Activated CD4-positive, CD25-positive, alpha-beta regulatory T cell treated with anti-CD3 and anti-CD28 coated beads, Interleukin-2, amount 50 U/mL, for 72 hours (primary cell): ENCODE measurements around the gene TRIM54.
"Not testable (repeated sequence)": the region's sequence is repeated elsewhere in the genome, so short reads cannot be mapped to it uniquely, and the experiment has no call there.

Experiments used
- DNase-seq: peaks from one replicate; pipeline ENCODE4 v3.0.0; 2021

Gene TRIM54

DNA sequence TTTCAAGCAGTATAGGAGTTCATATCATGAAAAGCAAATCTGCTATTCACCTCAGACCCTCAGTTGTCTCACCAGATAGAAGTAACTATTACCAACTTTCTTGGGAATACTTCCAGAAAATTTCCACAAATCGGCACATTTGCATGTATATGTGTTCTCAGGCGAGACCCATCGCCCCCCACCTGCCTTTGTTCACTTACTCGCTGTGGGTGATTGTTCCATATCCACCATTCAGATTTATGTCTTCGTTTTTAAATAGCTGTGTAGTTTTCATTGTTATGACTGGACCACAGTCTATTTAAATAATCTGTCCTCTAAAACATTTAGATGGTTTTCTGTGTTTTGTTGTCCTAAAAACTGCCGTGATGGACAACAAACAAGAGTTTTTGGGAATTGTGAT, 3.3 kb downstream of the TRIM54 start:
- DNase-seq, result no peak

DNA sequence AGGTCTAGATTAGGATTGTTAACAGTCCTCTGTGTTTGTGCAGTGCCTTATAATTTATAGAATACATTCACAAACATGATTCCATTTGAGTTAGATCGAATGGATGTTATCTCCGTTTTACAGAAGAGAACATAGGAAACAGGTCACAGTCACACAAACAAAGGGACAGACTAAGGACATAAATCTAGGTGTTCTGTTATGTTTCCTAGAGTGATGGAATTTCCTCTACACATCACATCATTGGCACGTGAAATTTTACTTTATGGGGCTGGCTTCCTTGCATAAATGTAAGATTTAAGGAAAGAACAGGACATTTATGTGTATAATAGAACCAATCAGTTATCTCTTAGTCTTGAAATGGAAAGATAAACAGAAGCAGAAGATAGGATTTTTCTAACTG, 6.4 kb downstream of the TRIM54 start:
- DNase-seq, result no peak

DNA sequence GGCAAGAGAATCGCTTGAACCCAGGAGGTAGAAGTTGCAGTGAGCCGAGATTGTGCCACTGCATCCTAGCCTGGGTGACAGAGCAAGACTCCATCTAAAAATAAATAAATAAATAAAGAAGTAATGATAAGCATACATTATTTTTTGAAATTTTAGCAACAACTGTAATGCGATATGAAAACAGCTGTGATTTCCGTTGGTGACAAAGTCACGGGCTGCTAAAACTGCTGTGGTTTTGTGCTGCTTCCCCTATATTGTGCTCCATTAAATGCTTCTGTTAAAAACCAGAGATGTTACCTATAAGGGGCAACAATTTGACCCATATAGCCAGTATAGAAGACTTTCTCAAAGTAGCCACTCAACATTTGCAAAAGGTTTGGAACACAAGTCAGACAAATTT, 8.3 kb downstream of the TRIM54 start:
- no peak for DNase-seq

DNA sequence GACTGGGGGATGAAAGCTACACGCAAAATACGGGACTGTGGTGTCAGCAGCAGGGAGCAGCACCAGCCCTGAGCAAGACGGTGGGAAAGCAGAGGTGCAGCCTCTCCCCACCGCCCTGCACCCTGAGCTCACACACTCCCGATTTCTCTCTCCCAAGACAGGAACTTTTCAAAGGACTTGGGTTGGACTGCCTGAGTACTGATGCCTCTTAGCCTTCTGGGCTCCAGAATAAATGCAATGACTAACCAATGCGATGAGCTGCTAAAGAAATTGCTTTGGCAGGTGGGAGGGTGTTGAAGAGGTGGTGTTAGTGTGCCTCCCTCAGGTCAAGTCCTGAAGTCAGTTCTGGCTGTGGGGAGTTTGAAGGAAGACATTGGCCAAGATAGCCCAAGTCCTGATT, 9.6 kb downstream of the TRIM54 start:
- no peak for DNase-seq

DNA sequence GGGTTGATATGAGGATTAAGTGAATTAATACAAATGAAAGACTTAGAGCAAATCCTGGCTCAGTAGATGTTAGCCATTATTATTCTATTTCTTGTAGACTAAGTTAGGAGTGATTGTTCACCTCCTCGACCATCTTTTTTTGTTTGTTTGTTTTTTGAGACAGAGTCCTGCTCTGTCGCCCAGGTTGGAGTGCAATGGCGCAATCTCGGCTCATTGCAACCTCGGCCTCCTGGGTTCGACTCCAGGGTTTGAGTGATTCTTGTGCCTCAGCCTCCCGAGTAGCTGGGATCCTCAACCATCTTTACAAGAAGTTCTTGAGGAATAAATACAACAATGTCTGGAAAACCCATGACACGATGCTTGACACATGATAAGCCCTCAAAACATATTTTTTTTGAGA, 12.7 kb downstream of the TRIM54 start:
- DNase-seq, result no peak

DNA sequence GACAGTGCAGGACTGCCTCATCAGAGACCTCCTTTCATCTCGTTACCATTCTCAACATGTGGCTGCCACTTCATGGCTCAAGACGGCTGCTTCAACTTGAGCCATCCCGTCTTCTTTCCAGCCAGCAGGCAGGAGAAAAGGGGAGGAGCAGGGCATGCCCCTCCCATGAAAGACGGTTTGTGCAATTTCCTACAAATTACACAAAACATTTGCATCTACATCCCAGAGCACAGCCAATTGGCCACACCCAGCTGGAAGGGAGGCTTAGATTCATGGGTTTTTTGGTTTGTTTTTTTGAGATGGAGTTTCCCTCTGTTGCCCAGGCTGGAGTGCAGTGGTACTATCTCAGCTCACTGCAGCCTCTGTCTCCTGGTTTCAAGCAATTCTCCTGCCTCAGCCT, 14.3 kb downstream of the TRIM54 start:
- no peak for DNase-seq

DNA sequence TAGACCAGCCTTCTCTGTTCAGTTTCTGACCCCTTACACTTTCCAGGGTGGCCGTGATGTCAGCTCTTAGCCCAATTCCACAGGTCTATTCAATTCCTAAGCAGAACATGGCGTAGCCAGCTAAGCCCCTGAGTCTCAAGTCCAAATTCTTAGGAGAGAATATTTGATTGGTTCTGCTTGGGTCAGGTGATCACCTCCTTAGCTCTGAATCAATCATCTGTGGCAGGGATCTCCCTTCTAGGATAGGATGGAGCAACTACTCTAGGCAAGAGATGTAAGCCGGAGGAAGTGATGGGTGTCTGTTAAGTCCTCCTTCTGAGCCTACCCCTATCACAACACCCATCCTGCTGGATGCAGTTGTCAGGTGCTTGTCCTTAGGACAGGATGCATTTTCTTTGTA, 15.0 kb downstream of the TRIM54 start:
- DNase-seq, result no peak

DNA sequence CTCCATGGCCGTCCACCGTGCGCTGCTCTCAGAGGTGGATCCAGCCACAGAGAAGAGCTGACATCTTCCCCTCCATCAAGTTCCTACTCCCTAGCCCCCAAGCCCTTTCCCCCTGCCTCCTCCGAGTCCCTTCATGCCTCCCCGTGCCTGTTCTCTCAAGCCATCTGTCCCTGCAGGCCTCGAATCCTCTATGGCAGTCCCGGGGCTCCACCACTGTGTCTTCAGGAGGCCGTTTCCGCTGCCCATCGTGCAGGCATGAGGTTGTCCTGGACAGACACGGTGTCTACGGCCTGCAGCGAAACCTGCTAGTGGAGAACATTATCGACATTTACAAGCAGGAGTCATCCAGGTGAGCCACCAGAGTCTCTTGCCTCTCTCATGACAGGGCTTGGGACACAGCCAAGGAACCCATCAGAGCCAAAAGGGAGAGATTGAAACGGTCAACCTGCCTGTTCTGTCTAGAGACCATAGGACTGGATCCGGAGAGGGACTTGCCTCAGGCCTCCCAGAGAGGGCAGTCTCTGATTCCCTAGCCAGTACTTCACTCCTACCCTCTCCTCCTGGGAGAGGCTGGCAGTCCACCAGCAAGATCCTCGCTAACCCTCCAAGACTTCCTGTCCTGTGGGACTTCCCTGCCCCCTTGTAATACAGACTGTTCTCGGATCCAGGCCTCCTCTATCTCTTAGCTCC, 16.3 kb downstream of the TRIM54 start:
- no peak for DNase-seq

DNA sequence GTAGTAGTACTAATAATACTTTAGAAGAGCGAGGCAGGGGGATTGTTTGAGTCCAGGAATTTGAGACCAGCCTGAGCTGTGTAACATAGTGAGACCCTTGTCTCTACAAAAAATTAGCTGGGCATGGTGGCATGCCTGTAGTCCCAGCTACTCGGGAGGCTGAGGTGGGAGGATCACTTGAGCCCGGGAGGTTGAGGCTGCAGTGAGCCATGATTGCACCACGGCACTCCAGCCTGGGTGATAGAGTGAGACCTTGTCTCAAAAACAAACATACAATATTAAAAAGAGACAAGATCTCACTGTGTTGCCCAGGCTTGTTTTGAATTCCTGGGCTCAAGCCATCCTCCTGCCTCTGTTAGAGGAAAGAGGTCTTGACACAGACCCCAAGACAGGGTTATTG, 18.4 kb downstream of the TRIM54 start:
- DNase-seq, result not testable (repeated sequence)

DNA sequence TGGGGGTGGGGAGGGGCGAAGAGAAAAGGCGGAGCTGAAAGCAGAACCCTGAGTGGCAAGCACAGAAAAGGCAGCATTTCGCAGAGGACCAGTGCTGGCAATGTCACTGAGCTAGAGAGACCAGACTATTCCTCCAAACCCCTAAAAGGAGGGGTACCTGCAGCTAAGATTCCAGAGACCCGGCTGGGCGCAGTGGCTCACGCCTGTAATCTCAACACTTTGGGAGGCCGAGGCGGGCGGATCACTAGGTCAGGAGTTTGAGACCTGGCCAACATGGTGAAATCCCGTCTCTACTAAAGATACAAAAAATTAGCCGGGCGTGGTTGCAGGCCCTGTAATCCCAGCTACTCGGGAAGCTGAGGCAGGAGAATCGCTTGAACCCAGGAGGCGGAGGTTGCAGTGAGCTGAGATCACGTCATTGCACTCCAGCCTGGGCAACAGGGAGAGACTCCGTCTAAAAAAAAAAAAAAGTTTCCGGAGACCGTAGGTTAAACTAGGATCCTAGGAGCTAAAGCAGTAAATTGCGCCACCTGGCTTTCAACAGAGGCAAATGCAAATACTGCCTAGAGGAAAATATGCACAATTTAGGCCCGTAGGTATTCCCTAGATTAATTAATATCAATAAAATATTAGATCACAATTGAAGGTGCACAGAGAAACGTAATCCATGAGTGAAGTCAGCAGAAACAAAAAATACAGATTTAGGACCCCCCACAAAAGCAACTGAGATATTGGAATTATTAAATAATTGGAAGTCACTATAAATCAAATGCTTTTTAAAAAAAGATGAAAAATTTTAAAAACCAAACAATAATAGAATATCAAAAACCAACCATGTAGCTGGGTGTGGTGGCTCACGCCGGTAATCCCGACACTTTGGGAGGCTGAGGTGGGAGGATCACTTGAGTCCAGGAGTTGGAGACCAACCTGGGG, 21.1 kb downstream of the TRIM54 start:
- DNase-seq, result peak; percentile 37

DNA sequence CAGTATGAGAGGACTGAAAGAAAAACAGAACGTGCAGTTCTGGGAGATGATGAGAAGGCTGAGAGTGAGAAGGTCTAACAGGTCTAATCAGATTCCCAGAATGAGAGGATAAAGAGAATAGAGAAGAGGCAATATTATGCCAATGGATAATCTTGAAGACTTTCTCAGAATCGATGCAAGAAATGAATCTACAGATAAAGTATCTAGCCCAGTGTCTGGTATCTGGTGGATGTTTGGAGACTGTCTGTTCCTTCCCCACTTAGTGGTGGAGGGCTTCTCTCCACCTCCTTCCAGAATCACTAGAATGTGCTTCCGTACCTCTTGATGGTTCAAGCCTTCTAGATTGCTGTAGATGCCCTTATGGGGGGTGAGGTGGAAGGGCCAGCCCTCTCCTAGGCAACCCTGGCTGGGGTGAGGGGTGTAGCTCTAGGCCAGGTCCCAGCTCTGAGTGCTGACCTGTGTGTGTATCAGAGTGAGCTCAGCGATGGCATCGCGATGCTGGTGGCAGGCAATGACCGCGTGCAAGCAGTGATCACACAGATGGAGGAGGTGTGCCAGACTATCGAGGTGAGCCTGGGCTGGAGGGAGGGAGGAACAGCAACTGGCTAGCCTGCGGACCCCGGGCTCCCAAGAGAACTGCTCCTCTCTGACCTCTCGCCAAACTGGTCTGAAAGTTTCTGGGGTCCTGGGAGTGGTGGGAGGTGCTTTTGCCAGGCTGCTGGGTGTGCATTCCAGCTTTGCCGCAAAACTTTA, 22.4 kb downstream of the TRIM54 start:
- DNase-seq, result no peak

DNA sequence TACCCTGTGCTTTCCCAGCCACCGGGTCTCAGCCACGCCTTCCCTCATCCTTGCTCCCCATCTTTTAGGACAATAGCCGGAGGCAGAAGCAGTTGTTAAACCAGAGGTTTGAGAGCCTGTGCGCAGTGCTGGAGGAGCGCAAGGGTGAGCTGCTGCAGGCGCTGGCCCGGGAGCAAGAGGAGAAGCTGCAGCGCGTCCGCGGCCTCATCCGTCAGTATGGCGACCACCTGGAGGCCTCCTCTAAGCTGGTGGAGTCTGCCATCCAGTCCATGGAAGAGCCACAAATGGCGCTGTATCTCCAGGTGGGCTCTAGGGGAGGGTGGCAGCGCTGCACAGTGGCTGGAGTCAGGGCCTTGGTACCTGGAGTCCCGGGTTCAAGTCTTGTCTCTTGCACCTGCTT, 23.3 kb downstream of the TRIM54 start:
- DNase-seq, result no peak

DNA sequence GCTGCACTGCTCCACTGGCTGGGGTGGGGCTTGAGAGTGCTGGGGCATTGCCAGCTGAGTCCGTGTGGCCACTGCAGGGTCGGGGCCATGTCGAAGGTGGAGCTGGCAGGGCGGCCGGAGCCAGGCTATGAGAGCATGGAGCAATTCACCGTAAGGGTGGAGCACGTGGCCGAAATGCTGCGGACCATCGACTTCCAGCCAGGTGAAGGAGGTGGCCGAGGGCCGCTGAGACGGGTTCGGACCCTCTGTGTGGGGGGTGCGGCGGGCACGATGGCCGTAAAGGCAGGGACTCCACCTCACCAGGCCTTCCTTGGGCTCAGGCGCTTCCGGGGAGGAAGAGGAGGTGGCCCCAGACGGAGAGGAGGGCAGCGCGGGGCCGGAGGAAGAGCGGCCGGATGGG, 23.9 kb downstream of the TRIM54 start:
- DNase-seq, result no peak

DNA sequence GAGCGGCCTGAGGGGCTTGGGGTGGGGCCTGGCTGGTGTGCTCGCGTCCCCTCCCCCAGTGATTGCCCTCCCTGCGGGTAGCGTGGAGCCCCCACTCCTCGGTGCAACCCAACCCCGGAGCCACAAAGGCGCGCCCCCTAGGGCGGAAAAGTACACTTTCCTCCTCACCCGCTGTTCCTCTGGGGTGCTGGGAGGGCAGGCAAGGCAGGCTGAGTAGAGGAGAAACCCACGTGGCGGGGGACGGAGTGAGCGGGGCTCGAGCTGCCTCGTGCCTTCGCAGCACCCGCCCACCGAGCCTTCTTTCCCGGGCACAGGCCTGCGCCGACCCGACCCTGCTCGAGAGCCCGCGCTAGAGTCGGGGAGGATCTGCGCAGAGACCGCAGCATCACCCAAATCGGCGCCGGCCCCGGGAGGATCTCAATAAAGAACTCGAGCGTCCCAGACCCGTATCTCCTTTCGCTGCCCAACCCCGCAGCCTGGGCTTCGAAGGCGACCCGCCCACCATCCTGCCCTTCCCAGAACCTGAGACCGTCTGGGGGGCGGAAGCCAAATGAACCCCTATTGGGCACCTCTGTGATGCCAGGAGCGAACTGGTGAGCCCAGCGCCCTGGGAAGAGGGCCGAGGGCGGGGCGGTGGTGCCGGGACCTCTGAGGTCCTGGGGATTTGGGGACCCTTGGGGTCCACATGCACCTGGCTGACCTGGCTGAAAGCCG, 24.5 kb downstream of the TRIM54 start:
- DNase-seq, result no peak

DNA sequence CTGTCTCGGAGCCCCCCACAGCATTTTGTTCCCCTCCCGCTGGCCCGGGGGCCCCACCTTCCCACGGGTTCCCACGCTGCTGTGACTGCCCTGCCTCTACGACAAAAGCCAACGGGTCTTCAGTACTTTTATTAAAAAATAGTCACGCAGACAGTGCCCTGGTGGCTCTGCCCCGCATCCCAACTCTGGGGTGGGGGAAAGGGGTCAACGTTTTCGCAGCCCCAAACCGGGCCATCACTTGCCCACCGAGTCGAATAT, 25.0 kb downstream of the TRIM54 start:
- DNase-seq, result no peak

DNA sequence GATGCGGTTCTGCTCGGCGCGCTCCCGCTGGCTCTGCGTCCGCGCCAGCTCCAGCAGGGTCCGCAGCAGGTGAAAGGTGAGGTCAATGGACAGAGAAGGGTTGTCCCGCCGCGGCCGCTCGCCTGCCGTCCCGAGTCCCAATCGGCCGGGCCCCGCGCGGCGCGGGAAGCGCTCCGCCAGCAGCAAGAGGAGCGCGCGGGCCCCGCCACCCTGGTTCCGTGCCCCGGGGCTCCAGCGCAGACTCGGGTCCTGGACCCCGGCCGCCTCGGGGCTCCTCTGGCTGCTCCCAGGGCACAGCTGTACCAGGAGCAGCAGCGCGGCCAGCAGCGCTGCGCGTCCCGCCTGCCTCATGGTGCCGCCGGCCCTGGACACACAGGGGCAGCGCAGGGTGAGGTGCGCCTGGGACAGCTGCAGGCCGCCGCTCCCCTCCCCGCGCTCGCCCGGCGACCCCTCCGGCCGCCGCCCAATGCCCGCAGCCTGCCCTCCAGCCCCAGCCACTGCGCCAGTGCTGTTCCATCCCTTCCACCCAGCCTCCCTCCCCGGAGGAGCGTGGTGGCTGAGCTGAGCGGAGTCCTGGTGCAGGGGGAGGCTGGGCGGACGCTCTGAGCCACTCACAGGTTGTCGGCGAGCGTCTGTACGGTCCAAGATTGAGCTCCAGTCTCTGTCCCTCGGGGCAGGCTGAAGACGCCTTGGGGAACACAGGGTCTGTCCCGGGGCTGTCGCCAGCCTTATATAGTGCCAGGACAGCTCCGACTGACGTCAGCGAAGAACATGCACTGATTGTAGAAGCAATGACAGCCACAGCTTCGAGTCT, 25.5 kb downstream of the TRIM54 start:
- no peak for DNase-seq

DNA sequence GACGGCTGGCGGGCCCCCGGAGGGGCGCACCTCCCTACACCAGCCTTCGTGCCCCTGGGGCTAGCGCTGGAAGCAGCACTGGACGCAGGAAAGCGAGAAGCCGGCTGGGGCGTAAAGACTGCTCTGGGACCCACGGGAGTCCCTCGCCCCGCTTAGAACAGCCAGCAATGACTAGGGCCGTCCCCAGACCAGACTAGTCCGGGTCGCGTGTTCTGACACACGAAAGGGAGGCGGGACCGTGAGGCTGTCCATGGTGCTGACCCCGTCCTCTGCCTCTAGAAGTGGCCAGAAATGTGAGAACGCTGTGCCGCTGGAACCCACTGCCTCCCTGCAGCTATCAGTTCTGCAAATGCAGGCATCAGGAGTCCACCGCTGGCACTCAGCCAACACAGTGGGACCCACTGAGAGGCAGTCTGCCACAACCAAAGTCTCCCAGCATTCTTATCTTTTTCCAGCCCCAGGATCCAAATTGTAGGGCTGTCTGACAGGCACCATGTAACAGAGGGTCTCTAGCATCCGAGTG, 26.2 kb downstream of the TRIM54 start, which contains the start of gene UCN:
UCN (minus strand) TSS at position 87 of the 523 bp plus-strand sequence. CDS start 550 bp downstream, outside the sequence.
- DNase-seq, result no peak

DNA sequence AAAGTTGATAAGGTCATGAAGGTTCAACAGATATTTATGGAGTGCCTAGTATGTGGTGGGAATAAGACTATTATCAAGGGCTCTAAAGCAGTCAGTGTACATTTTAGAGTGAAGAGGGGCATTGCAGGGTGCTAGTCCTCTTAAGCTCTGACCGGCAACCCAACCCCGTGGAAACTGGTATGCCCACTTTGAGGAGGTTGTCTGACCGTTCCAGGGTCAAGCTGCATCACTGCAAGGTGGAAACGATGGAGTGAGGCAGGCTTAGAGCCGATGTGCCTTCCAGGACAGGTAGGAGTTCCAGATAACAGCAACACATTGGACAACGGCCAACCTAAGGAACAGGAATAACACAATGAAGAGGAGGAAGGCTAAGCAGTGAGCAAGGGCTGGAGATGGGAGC, 27.4 kb downstream of the TRIM54 start:
- no peak for DNase-seq

DNA sequence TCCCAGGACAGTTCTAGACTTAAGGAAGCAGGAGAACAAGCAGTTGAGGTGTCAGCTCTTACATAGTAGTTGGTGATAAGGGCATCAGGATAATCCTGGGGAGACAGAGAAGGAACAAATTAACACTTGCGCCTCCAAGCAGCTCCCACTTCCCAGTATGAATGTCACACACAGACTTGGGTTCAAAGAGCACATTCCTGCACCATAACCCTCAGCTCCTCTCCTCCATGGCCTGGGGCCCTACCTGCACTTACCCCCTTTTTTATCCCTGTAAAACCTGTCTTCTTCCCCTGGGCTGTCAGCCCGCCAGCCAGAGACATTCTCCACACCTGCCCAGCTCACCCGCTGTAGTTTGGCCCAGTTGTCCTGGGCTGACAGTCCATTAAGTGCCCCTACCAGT, 29.9 kb downstream of the TRIM54 start:
- no peak for DNase-seq

DNA sequence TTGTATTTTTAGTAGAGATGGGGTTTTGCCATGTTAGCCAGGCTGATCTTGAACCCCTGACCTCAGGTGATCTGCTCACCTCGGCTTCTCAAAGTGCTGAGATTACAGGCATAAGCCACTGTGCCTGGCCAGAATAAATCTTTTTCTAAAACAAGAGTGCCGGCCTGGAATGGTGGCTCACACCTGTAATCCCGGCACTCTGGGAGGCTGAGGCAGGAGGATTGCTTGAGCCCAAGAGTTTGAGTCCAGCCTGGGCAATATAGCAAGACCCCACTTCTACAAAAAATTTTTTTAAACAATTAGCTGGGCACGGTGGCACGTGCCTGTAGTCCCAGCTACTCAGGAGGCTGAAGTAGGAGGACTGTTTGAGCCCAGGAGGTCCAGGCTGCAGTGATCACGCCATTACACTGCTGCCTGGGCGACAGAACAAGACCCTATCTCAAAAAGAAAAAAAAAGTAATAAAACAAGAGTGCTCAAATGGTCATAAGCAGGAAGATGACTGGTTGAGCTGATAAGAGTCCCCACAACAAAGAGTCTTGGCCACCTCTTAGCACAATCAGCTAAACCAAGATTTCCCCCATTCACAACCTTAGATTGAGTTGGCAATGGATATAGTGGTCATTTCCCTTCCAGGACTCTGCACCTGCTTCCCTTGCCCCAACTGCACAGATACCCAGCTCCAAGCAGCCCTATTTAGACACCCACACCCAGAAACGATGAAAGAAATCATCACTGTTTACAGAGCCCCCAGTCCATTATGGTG, 31.8 kb downstream of the TRIM54 start:
- no peak for DNase-seq

DNA sequence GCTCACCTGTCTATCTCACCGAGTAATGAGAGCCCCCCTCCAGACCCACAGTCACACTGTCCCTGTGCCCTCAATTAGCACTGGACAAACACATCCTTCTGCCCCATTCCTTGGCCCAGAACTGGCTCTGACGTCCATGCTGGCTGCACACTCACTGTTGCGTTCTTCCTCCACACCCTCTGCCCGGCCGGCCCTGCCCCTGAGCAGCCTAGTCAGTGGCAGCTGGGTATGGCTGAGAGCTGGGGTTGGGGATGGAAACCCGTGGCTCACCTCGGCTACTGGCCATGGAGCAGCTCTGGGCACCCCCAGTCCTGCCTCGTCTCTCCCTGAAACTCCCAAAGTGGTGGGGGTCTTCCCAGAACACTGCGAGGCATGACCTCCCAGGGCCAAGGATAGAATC, 32.5 kb downstream of the TRIM54 start:
- DNase-seq, result no peak
